Prostate gland (tissue), 2 donors: Measurements from ENCODE around the gene NHS. TPM values are rescaled to one million over a fixed set of nuclear protein-coding genes. Genes with fewer than 3 reads are reported as not detected.

Experiments used
- DNase-seq: peaks from one replicate; pipeline ENCODE4 v3.0.0-alpha.2; 2019; ENCODE audit warnings: low spot score
- H3K27ac ChIP-seq, 2 donors: fragments of 200-600 bp; sonication (generic); 2 replicates each; pipeline ENCODE4 v1.5.1; 2017 to 2019
- H3K27me3 ChIP-seq: fragments of 200-600 bp; sonication (generic); replicated peaks from 2 replicates; pipeline ENCODE4 v1.5.1; 2019; ENCODE audit not compliant: insufficient read depth
- H3K36me3 ChIP-seq, 2 donors: fragments of 200-600 bp; sonication (generic); 1 replicate in 1 of 2; 2 replicates in 1 of 2; pipeline versions ENCODE4 v1.5.1 to v1.8.1; 2017 to 2019
- H3K4me1 ChIP-seq: fragments of 200-600 bp; sonication (generic); replicated peaks from 2 replicates; pipeline ENCODE4 v1.5.1; 2019
- H3K4me3 ChIP-seq, 2 donors: fragments of 200-600 bp; sonication (generic); 2 replicates each; pipeline ENCODE4 v1.5.1; 2017 to 2019
- H3K9me3 ChIP-seq: fragments of 200-600 bp; sonication (generic); 2 replicates; pipeline ENCODE4 v1.5.1; 2017
- POLR2A ChIP-seq: fragments of 450-650 bp; IDR thresholded peaks from one replicate; pipeline ENCODE4 v1.6.1; 2016; ENCODE audit warnings: antibody characterized with exemption, mild to moderate bottlenecking
- POLR2AphosphoS5 ChIP-seq: sonication (generic); formaldehyde crosslinking; IDR thresholded peaks from one replicate; pipeline ENCODE4 v1.6.1; 2017; ENCODE audit warnings: antibody characterized with exemption
- WGBS: methylation state at CpG from one replicate; pipeline ENCODE4 v1.1.5; 2018; 5-methylcytosine and 5-hydroxymethylcytosine counted together
- intact Hi-C: fragments of 100-400 bp; cut with DNase I; formaldehyde crosslinking; loops from one replicate; pipeline ENCODE4 v1.14.2; 2022
- total RNA-seq, 2 donors: library from RNA; depleted of rRNA; stranded (reverse); fragments of >200 nt; gene quantifications; one replicate each; pipeline ENCODE4 v1.1.0, GENCODE V29; 2016
- TF ChIP-seq, protein P1 (sequence below), 4 experiments: fragments of 200-600 bp in 2 of 4; fragments of 450-650 bp in 2 of 4; sonication (generic) in 2 of 4; IDR thresholded peaks; 1 replicate in 3 of 4; 2 replicates in 1 of 4; pipeline ENCODE4 v1.5.1; 2016 to 2019; ENCODE audit warnings: antibody characterized with exemption in 4 of 4, mild to moderate bottlenecking in 2 of 4, moderate library complexity in 2 of 4

Gene NHS
- total RNA-seq, 2 donors from 2014 or later, result 4.8 to 17.7 TPM

DNA sequence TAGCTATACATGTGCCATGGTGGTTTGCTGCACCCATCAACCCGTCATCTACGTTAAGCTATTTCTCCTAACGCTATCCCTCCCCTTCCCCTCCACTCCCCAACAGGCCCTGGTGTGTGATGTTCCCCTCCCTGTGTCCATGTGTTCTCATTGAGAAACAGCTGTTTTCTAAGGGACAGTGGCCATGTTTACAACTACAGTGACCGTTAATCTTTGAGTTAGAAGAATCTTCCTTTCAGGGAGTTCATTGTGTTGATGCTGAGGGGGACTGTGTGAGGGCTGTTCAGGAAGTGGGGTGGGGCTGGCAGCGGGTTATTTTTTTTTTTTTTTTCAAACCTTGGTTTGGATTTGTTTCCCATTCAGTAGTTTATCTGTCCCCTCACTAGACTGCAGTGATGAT lies 179.9 kb downstream of the NHS start:
- TF ChIP-seq POLR2A (no peak), POLR2AphosphoS5 (no peak)
- TF ChIP-seq, protein P1, sequence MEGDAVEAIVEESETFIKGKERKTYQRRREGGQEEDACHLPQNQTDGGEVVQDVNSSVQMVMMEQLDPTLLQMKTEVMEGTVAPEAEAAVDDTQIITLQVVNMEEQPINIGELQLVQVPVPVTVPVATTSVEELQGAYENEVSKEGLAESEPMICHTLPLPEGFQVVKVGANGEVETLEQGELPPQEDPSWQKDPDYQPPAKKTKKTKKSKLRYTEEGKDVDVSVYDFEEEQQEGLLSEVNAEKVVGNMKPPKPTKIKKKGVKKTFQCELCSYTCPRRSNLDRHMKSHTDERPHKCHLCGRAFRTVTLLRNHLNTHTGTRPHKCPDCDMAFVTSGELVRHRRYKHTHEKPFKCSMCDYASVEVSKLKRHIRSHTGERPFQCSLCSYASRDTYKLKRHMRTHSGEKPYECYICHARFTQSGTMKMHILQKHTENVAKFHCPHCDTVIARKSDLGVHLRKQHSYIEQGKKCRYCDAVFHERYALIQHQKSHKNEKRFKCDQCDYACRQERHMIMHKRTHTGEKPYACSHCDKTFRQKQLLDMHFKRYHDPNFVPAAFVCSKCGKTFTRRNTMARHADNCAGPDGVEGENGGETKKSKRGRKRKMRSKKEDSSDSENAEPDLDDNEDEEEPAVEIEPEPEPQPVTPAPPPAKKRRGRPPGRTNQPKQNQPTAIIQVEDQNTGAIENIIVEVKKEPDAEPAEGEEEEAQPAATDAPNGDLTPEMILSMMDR (IDR thresholded peaks at IDR 0.05), result no peak
- Histone ChIP-seq H3K36me3 (no peaks in the 10 kb centered on the region), H3K27me3 (no peaks in the 10 kb centered on the region), H3K9me3 (no peaks in the 10 kb centered on the region), H3K27ac (no peak overlapping the region), H3K4me3 (no peak overlapping the region), H3K4me1 (no peaks in the 10 kb centered on the region)
- DNase-seq, result no peak
- intact Hi-C loops, result no loop called here
- WGBS, result 68% methylated on average over 5 of the region's 5 CpGs

DNA sequence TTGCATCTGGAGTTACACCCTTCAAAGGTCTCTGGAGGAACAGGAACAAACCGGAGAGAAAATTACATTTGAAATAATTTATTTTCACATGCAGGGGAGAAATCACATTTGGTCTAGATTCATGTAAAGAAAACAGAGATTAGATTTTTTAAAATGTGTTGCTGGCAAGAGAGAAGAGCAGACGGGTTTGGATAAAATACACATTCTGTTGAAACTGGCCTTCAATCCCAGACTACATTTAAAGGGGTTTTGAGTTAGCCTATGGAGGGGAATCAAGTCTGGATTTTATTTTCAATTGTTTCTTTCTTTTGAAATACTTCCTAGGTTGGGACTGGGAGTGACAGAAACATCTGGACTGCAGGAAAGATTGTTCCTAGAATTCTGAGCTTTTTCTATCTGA lies 180.8 kb downstream of the NHS start:
- TF ChIP-seq, protein P1 (IDR thresholded peaks at IDR 0.05), result no peak
- TF ChIP-seq POLR2A (no peak), POLR2AphosphoS5 (no peak)
- Histone ChIP-seq H3K4me1 (no peaks in the 10 kb centered on the region), H3K9me3 (no peaks in the 10 kb centered on the region), H3K27ac (no peak overlapping the region), H3K4me3 (no peak overlapping the region), H3K36me3 (no peaks in the 10 kb centered on the region), H3K27me3 (no peaks in the 10 kb centered on the region)
- 66% methylated on average over 2 of the region's 2 CpGs for WGBS
- intact Hi-C loops, result no loop called here
- no peak for DNase-seq

GRCh38 chrX:17559728-17560379 lies 184.9 kb downstream of the NHS start:
- Histone ChIP-seq H3K27ac (no peak overlapping the region), H3K9me3 (no peaks in the 10 kb centered on the region), H3K4me1 (no peaks in the 10 kb centered on the region), H3K27me3 (no peaks in the 10 kb centered on the region), H3K4me3 (no peak overlapping the region), H3K36me3 (no peaks in the 10 kb centered on the region)
- TF ChIP-seq POLR2AphosphoS5 (no peak), POLR2A (no peak)
- TF ChIP-seq, protein P1 (IDR thresholded peaks at IDR 0.05), result no peak
- intact Hi-C loops, result no loop called here
- WGBS, result 30% methylated on average over 8 of the region's 8 CpGs
- peak; percentile 16 for DNase-seq

GRCh38 chrX:17560385-17560784 lies 185.4 kb downstream of the NHS start:
- no peaks in the 10 kb centered on the region for H3K9me3 ChIP-seq
- TF ChIP-seq POLR2AphosphoS5 (no peak), POLR2A (no peak)
- TF ChIP-seq, protein P1 (IDR thresholded peaks at IDR 0.05), result no peak
- DNase-seq, result no peak
- H3K36me3 ChIP-seq, result no peaks in the 10 kb centered on the region
- intact Hi-C loops, result no loop called here
- WGBS, result 43% methylated on average over 2 of the region's 2 CpGs
- no peak overlapping the region for H3K4me3 ChIP-seq
- H3K4me1 ChIP-seq, result no peaks in the 10 kb centered on the region
- no peaks in the 10 kb centered on the region for H3K27me3 ChIP-seq
- H3K27ac ChIP-seq, result no peak overlapping the region

DNA sequence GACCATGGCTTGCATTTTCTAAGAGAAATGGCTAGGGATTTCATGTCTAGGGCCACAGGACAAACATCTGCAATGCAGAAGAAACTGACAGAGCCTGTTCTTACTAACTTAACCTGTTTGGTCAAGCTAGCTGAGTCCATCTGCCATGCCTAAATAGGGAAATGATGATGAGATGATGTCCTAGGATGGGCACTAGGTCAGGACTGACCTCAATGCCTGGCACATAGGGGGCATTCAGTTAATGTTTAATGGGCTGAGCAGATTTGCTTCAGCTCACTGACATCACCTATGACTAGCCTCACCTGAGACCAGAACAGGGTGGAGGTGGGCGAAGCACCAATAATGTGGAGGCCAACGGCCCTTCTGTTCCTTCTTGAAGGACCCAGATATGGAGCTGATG lies 188.1 kb downstream of the NHS start:
- intact Hi-C loops, result no loop called here
- no peaks in the 10 kb centered on the region for H3K36me3 ChIP-seq
- no peaks in the 10 kb centered on the region for H3K9me3 ChIP-seq
- H3K27ac ChIP-seq, result no peak overlapping the region
- H3K27me3 ChIP-seq, result no peaks in the 10 kb centered on the region
- H3K4me1 ChIP-seq, result no peaks in the 10 kb centered on the region
- H3K4me3 ChIP-seq, result no peak overlapping the region
- WGBS, result 100% methylated on average over 1 of the region's 2 CpGs
- DNase-seq, result no peak
- no peak for TF ChIP-seq POLR2AphosphoS5
- TF ChIP-seq, protein P1 (IDR thresholded peaks at IDR 0.05), result no peak
- no peak for TF ChIP-seq POLR2A
